K562 (cell line): ENCODE results near the gene ATPAF2. TPM values are rescaled to one million over a fixed set of nuclear protein-coding genes. Genes with fewer than 3 reads are reported as not detected.

Experiments
- ATAC-seq: fragments of 200-7000 bp; cut with Tn5 transposase; 3 replicates; pipeline ENCODE4 v1.9.1; 2020; ENCODE audit warnings: moderate library complexity
- BruUV-seq: library from RNA; stranded (reverse); fragments of 400-500 nt; replicated peaks from 2 replicates; lab custom pipeline; 2021; lab: Mats Ljungman, UMichigan
- CTCF ChIA-PET: fragments of 300-600 bp; formaldehyde crosslinking; extraction: SDS; loops from one replicate; lab custom pipeline; 2021; ENCODE audit warnings: low intra/inter-chr PET ratio; lab: Yijun Ruan, JAX
- POLR2A ChIA-PET: fragments of 300-600, 350-650 bp; sonication (Branson Sonifier 250); formaldehyde crosslinking; extraction: SDS; loops from one replicate; lab custom pipeline; 2021; ENCODE audit warnings: antibody characterized with exemption, inconsistent platforms; lab: Yijun Ruan, JAX
- DNase-seq, 4 experiments: peaks; one replicate each; pipeline versions ENCODE4 v3.0.0 to v3.0.0-alpha.2; 2011 to 2018; ENCODE audit warnings: low spot score in 3 of 4, mixed read lengths in 3 of 4; ENCODE audit errors: extremely low read depth in 1 of 4
- FAIRE-seq: peaks from 2 replicates; lab custom pipeline; 2011; peaks lifted over from hg19 to GRCh38; lab: Jason Lieb, UNC
- H2AFZ ChIP-seq: 2 replicates; pipeline ENCODE4 v1.6.0; 2011; ENCODE audit warnings: low read depth, low read length, control low read depth, inconsistent platforms
- H3K27ac ChIP-seq: fragments of 200-600 bp; 3 replicates; pipeline ENCODE4 v1.8.0; 2011; ENCODE audit warnings: low read depth, mild to moderate bottlenecking, control low read depth, inconsistent platforms, low read length, moderate library complexity, mixed read lengths; ENCODE audit errors: extremely low read depth
- H3K27me3 ChIP-seq, 2 experiments: fragments of 300-600 bp in 1 of 2; 2 replicates in 1 of 2; 3 replicates in 1 of 2; pipeline versions ENCODE4 v1.6.0 to v1.8.0; 2011; ENCODE audit warnings: inconsistent platforms in 2 of 2, low read length in 2 of 2, mild to moderate bottlenecking in 1 of 2, mixed read lengths in 1 of 2, moderate library complexity in 1 of 2; ENCODE audit not compliant: control insufficient read depth in 2 of 2, insufficient read depth in 2 of 2
- H3K36me3 ChIP-seq: fragments of 300-600 bp; 3 replicates; pipeline ENCODE4 v1.8.0; 2011; ENCODE audit warnings: mild to moderate bottlenecking, low read length, inconsistent platforms; ENCODE audit not compliant: control insufficient read depth, insufficient read depth
- H3K4me1 ChIP-seq, 2 experiments: fragments of 200-600 bp in 1 of 2; replicated peaks in 1 of 2; 2 replicates in 1 of 2; 3 replicates in 1 of 2; pipeline versions ENCODE4 v1.5.1 to v1.8.0; 2011; ENCODE audit warnings: inconsistent platforms in 2 of 2, low read length in 2 of 2, mild to moderate bottlenecking in 1 of 2, mixed read lengths in 1 of 2, moderate library complexity in 1 of 2; ENCODE audit not compliant: control insufficient read depth in 2 of 2, insufficient read depth in 2 of 2
- H3K4me2 ChIP-seq: 2 replicates; pipeline ENCODE4 v1.6.1; 2011; ENCODE audit warnings: low read length, control low read depth, inconsistent platforms, mixed read lengths; ENCODE audit not compliant: insufficient read depth
- H3K4me3 ChIP-seq: fragments of 200-600 bp; sonication (generic), shearing (Covaris generic); 2 replicates; pipeline ENCODE4 v1.5.1; 2016; ENCODE audit warnings: control low read depth, inconsistent platforms
- H3K79me2 ChIP-seq: fragments of 200-600 bp; 3 replicates; pipeline ENCODE4 v1.8.0; 2011; ENCODE audit warnings: low read length, inconsistent platforms; ENCODE audit not compliant: control insufficient read depth, insufficient read depth
- H3K9ac ChIP-seq, 2 experiments: 2 replicates each; pipeline versions ENCODE4 v1.6.0 to v1.6.1; 2011; ENCODE audit warnings: low read depth in 2 of 2, low read length in 2 of 2, control low read depth in 1 of 2, inconsistent platforms in 1 of 2, mild to moderate bottlenecking in 1 of 2, mixed read lengths in 1 of 2; ENCODE audit not compliant: insufficient read depth in 1 of 2
- H3K9me1 ChIP-seq: one replicate; pipeline ENCODE4 v1.6.0; 2011; ENCODE audit warnings: inconsistent platforms, mild to moderate bottlenecking, low read length, moderate library complexity; ENCODE audit not compliant: control insufficient read depth, insufficient read depth
- H3K9me3 ChIP-seq: replicated peaks from 2 replicates; pipeline ENCODE4 v1.5.1; 2011; ENCODE audit warnings: low read depth, low read length, inconsistent platforms; ENCODE audit not compliant: control insufficient read depth, insufficient read depth
- H4K20me1 ChIP-seq: replicated peaks from 2 replicates; pipeline ENCODE4 v1.6.1; 2011; ENCODE audit warnings: low read length, inconsistent platforms, mixed read lengths; ENCODE audit not compliant: control insufficient read depth, insufficient read depth
- CBX8 ChIP-seq: fragments of 200-600 bp; sonication (generic); IDR thresholded peaks from 2 replicates; pipeline ENCODE4 v1.6.1; 2012; ENCODE audit warnings: borderline replicate concordance, mixed run types, low read depth, mild to moderate bottlenecking, moderate library complexity, mixed read lengths, low read length, control low read depth, inconsistent platforms; ENCODE audit not compliant: poor library complexity, severe bottlenecking; ENCODE audit errors: extremely low read depth
- GTF2E2 ChIP-seq: fragments of 200-800 bp; sonication (Bioruptor generic); IDR thresholded peaks from 2 replicates; pipeline ENCODE4 v1.6.1; 2016; ENCODE audit warnings: missing genetic modification characterization, missing compliant biosample characterization
- OTX1 ChIP-seq: fragments of 450-650 bp; formaldehyde crosslinking; IDR thresholded peaks from 2 replicates; pipeline ENCODE4 v1.4.0; 2022; ENCODE audit warnings: mild to moderate bottlenecking
- ZNF263 ChIP-seq: sonication (generic); formaldehyde crosslinking; IDR thresholded peaks from 2 replicates; pipeline ENCODE4 v1.8.0; 2022; ENCODE audit warnings: mild to moderate bottlenecking, missing genetic modification reagents, borderline replicate concordance
- WGBS: fragments of 100-300 bp; shearing (Covaris generic); methylation state at CpG from one replicate; pipeline ENCODE4 v1.1.6; 2016; ENCODE audit warnings: low coverage, mixed read lengths; ENCODE audit not compliant: insufficient coverage; ENCODE audit errors: missing lambda C conversion rate; 5-methylcytosine and 5-hydroxymethylcytosine counted together
- in situ Hi-C: fragments of 300-500 bp; cut with MboI; formaldehyde crosslinking; loops from 4 replicates; pipeline ENCODE4 v1.15.0; 2018; ENCODE audit warnings: inconsistent platforms, mixed read lengths
- intact Hi-C: fragments of 100-400 bp; cut with micrococcal nuclease; formaldehyde crosslinking; loops from 2 replicates; pipeline ENCODE4 v1.14.2; 2022
- polyA plus RNA-seq, 8 experiments: library from polyadenylated mRNA; depleted of rRNA in 4 of 8; stranded (reverse) in 5 of 8; unstranded in 3 of 8; fragments of >200 nt; fragmentation: Nextera tagmentation in 2 of 8; fragmentation: Illumina TruSeq in 1 of 8; extraction: Ambion mirVana in 2 of 8; extraction: Trizol in 1 of 8; gene quantifications; 2 replicates each; pipeline versions ENCODE4 v1.2.1 to v1.2.3, GENCODE V29; 2011 to 2014; ENCODE audit warnings: inconsistent platforms in 1 of 8, missing spikeins in 1 of 8
- total RNA-seq, 7 experiments: library from RNA; depleted of rRNA in 6 of 7; stranded (reverse); fragments of >200 nt in 6 of 7; fragmentation: Illumina TruSeq in 2 of 7; extraction: Trizol in 2 of 7; gene quantifications; 2 replicates each; pipeline versions ENCODE4 v1.2.1 to v1.2.3, GENCODE V29; 2011 to 2021; ENCODE audit warnings: low replicate concordance in 1 of 7

ATPAF2 gene
- total and polyA plus RNA-seq, 9 of the 15 experiments (the other 6 are each of a cell fraction or from before 2014, with no cell fraction given) = 2.1 to 19.2 (median 11.3) TPM

DNA sequence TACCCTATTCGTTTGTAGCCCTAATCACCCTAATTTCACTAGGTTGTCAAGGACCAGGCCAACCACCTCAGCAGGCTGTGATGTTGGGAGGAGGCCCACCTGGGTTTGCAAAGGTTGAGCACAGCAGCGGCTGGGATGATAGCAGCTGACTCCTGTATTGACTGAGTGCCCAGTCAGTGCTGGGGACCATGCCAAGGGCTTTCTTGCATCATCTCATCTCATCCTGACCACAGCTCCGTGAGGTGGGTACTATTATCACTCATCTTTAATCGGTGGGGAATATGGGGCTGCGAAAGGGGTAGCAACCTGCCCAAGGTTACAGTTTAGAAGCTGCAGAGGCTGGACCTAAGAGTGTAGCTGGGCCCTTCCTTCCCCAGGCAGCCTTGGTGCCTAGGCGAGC is 11.7 kb downstream of the ATPAF2 start:
- in situ Hi-C loops (loop anchor here (5.0 kb wide), 1 partner anchor 145 kb away; no protein-coding TSS in a partner anchor), intact Hi-C loops (no loop called here)
- Histone ChIP-seq H3K4me2 (no peak overlapping the region), H3K9me1 (peaks cover 3% of the 10 kb centered on the region), H4K20me1 (no peaks in the 10 kb centered on the region; the same call in 1 of the 2 replicates), H3K27me3 (no peaks in the 10 kb centered on the region), H2AFZ (no peak overlapping the region), H3K9me3 (no peaks in the 10 kb centered on the region), H3K27ac (no peak overlapping the region), H3K79me2 (0 out of 3 replicates have a peak, but pooled peaks cover under 1% of the 10 kb centered on the region)
- POLR2A ChIA-PET = no interaction called here
- no peak for TF ChIP-seq ZNF263
- TF ChIP-seq GTF2E2 (tag) = no peak
- TF ChIP-seq CBX8 = no peak
- no peak for TF ChIP-seq OTX1
- TF ChIP-seq, all 486 proteins: peak for 0
- CTCF ChIA-PET = no interaction called here
- H3K4me1 ChIP-seq = peaks cover 0 to 12% of the 10 kb centered on the region in 2 experiments; a peak in 3 of 5 replicates
- no peak for ATAC-seq
- 78% methylated on average over 6 of the region's 6 CpGs for WGBS
- FAIRE-seq = no peak
- BruUV-seq = no TSS peak
- H3K36me3 ChIP-seq = peaks cover 22% of the 10 kb centered on the region; the same call in 2 of the 3 replicates
- no peak for DNase-seq
- no peak overlapping the region for H3K9ac ChIP-seq
- H3K4me3 ChIP-seq = no peak overlapping the region
